GM12891 (cell line): Measurements from ENCODE around the gene LOXHD1.

ENCODE experiments used
- DNase-seq: peaks from one replicate; pipeline ENCODE4 v3.0.0; 2011; ENCODE audit warnings: low spot score; ENCODE audit not compliant: insufficient read length
- FAIRE-seq: peaks from 2 replicates; lab custom pipeline; 2011; peaks lifted over from hg19 to GRCh38; lab: Jason Lieb, UNC
- PAX5 ChIP-seq: IDR thresholded peaks from 2 replicates; pipeline ENCODE4 v1.6.1; 2011; ENCODE audit warnings: low read length, moderate library complexity, mild to moderate bottlenecking; ENCODE audit not compliant: insufficient read depth, severe bottlenecking
- POLR2A ChIP-seq: IDR thresholded peaks from 2 replicates; pipeline ENCODE4 v1.6.1; 2011; ENCODE audit warnings: low read depth, low read length, control low read depth
- POLR2AphosphoS5 ChIP-seq: IDR thresholded peaks from 2 replicates; pipeline ENCODE4 v1.6.1; 2011; ENCODE audit warnings: low read depth, low read length, control low read depth
- POU2F2 ChIP-seq: IDR thresholded peaks from 2 replicates; pipeline ENCODE4 v1.6.1; 2011; ENCODE audit warnings: low read depth, mild to moderate bottlenecking, control low read depth, low read length, moderate library complexity
- SPI1 ChIP-seq: IDR thresholded peaks from 2 replicates; pipeline ENCODE4 v1.6.1; 2011; ENCODE audit warnings: low read depth, low read length, control low read depth
- TAF1 ChIP-seq: IDR thresholded peaks from 2 replicates; pipeline ENCODE4 v1.6.1; 2011; ENCODE audit warnings: low read depth, low read length, control low read depth

The LOXHD1 gene

DNA sequence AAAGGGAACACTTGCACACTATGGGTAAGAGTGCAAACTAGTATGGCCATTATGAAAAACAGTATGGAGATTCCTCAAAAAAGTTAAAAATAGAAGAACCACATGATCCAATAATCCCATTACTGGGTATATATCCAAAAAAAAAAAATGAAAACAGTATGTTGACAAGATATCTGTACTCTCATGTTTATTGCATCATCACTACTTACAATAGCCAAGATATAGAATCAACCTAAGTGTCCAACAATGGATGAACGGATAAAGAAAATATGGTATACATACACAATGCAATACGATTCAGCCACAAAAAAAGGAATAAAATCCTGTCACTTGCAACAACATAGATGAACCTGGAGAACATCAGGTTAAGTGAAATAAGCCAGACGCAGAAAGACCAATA lies 73.3 kb downstream of the LOXHD1 start:
- DNase-seq: no peak
- TF ChIP-seq PAX5 (no peak), POU2F2 (no peak), POLR2A (no peak), POLR2AphosphoS5 (no peak), TAF1 (no peak)
- no peak for FAIRE-seq

DNA sequence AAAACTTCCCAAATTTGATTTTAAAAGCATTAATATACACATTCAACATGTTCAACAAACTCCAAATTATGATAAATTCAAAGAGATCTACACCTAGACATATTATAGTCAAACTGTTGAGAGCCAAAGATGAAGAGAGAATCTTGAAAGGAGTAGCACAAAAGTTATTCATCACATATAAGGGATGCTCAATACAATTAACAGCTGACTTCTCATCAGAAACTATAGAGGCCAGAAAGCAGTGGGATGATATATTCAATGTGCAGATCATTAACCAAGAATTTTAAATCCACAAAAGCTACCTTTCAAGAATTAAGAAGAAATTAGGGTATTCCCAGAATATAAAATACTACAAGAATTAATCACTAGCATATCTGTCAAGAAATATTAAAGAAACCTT lies 75.4 kb downstream of the LOXHD1 start:
- FAIRE-seq: no peak
- TF ChIP-seq POLR2AphosphoS5 (no peak), TAF1 (no peak), POU2F2 (no peak), PAX5 (no peak), SPI1 (no peak)
- no peak for DNase-seq

DNA sequence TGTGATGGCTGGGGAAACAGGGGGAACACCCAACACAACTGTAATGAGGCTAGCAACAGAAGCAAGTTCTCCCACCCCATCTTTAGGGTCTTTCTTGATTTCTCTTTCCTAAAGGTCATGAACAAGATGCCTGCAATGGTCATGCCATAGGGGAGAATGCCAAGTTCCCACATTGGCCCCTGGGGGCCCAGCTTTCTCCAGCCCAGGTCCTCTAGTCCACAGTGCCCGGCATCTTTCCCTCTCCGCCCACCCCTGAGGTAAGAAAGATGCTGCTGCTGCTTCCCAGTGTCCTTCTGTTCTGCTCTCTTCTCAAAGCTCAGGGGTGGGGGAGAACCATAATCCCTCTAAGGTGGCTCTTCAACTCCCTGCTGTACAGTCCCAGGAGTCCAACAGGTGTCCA lies 78.0 kb downstream of the LOXHD1 start:
- FAIRE-seq: no peak
- TF ChIP-seq SPI1 (no peak), PAX5 (no peak), POLR2A (no peak), TAF1 (no peak), POLR2AphosphoS5 (no peak), POU2F2 (no peak)
- DNase-seq: no peak

DNA sequence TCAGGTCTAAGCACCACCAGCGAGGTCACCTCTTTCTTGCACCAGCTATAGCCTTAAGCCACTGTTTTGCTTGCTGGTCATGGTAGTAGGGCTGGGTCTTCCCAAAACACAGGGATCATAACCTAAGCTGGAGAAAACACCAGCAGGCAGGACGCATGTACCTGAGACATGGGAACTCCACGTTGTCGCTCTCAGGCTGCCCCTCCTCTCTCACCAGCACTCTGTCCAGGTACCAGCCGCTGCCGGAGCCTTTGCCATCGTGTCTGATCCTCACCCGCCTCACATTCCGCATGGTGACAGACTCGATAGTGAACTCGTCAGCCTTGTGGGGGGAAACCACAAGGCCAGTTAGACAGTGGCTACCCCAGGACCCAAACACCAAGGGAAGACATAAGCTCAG lies 79.5 kb downstream of the LOXHD1 start:
- no peak for TF ChIP-seq SPI1
- TF ChIP-seq POLR2A: no peak
- no peak for TF ChIP-seq POU2F2
- TF ChIP-seq TAF1: no peak
- no peak for TF ChIP-seq PAX5
- no peak for TF ChIP-seq POLR2AphosphoS5
- FAIRE-seq (no peak), DNase-seq (no peak)

DNA sequence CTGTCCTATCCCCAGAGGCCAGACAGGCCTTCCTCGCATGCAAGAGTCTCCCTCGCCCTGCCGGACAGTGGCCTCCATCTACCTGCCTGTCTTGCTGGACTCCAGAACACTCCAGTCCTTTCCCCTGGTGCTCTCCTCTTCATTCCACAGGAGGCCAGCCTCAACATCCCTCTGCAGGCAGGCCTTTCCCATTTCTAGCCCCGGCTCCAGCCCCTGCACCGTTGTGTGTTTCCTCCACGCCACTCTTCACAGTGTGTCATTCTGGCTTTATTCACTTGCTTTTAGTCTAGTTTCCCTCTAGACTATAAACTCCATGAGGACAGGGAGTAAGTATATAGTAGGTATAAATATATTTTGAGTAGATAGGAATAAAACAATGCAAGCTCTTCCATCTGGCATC lies 81.2 kb downstream of the LOXHD1 start:
- no peak for FAIRE-seq
- no peak for TF ChIP-seq PAX5
- no peak for TF ChIP-seq POLR2AphosphoS5
- no peak for TF ChIP-seq POLR2A
- no peak for TF ChIP-seq SPI1
- TF ChIP-seq POU2F2: no peak
- TF ChIP-seq TAF1: no peak
- no peak for DNase-seq

DNA sequence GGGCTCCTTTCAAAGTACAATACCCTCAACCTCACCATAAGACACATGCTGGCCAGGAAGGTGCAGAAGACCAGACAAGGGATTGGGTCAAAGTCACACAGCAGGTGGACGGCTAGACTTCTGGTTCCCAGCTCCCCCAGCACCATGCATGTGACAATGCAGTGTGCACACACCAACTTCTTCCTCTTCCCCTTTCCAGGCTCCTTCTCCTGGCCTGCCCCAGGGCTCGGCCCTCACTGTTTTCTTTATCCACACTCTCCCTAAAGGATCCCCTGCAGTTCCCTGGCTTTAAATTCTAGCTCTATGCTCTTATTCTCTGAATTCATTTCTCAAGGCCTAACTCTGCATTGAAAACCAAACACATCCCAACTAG lies 82.3 kb downstream of the LOXHD1 start:
- FAIRE-seq (no peak), DNase-seq (no peak)
- TF ChIP-seq SPI1: no peak
- TF ChIP-seq POU2F2: no peak
- TF ChIP-seq POLR2A: no peak
- no peak for TF ChIP-seq TAF1
- no peak for TF ChIP-seq PAX5
- no peak for TF ChIP-seq POLR2AphosphoS5

DNA sequence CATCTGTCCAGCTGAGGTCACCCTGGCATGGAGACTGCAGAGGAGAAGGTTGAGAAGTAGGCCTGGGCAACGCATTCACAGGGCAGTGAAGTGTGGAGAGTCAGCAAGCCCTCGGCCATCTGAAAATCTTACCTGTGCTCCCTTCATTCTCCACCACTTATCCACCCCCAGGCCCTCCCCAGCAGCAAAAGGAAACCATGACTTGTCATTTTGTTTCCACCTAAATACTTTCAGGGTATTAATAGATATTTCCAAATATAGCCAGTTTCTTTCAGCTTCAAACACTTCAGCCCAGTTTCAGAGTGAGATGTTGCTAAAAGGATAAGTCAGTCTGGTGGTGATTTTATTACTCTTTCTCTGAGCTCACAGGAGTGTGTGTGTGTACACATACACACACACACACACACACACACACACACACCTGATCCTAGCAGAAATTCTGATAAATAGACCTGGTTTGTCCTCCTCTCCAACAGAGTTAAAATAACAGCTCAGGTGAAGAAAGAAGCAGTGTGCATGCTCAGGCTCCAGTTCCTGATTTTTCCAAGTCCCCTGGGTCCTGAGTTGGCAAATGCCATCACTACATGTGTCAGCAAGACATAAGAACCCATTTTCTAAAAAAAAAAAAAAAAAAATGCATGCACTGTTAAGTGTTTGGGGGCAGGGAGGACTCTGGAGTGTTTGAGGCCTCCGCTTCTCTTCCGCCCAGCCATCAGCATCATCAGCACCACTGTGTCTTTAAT lies 82.8 kb downstream of the LOXHD1 start:
- FAIRE-seq: no peak
- TF ChIP-seq POU2F2 (no peak), PAX5 (no peak), SPI1 (no peak), TAF1 (no peak), POLR2A (no peak), POLR2AphosphoS5 (no peak)
- DNase-seq: no peak

DNA sequence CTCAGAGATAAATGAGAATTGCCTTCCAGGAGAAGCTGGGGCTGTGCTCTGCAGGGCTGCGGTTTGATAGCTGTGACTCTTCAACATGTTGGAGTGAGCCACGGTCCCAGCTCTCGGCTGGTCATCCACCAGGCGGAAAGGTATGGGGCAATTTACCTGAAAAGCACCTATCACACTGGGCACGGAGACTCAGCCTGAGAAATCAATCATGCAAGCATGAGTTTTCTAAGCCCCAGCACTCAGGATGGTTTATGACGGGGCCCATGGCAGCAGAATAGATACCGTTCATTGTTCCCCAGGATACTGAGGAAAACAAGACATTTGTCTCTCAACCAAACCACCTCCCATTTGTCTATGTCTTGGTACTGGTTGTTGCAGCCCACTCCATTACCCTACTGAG lies 83.9 kb downstream of the LOXHD1 start:
- FAIRE-seq (no peak), DNase-seq (no peak)
- TF ChIP-seq TAF1 (no peak), SPI1 (no peak), POLR2AphosphoS5 (no peak), PAX5 (no peak), POLR2A (no peak), POU2F2 (no peak)

DNA sequence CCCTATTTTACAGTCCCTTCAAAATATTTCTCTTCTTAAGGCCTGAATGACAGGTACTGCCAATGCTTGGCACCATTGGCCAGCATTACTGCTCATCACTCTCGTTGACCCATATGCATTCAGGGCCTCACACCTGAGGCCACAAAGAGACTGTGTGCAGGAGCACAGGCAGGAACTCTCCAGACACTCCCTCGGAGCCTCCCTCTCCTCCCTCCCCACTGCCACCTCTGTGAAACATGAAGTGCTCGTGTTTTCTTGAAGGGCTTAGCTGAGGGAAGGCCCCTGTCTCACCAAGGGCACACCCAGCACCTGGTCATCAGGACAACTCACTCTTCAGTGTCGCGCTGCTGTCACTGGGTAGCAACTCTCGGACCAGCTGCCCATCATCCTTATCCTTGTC lies 85.3 kb downstream of the LOXHD1 start:
- TF ChIP-seq POLR2A (no peak), TAF1 (no peak), POLR2AphosphoS5 (no peak), SPI1 (no peak), PAX5 (no peak), POU2F2 (no peak)
- FAIRE-seq (no peak), DNase-seq (no peak)

DNA sequence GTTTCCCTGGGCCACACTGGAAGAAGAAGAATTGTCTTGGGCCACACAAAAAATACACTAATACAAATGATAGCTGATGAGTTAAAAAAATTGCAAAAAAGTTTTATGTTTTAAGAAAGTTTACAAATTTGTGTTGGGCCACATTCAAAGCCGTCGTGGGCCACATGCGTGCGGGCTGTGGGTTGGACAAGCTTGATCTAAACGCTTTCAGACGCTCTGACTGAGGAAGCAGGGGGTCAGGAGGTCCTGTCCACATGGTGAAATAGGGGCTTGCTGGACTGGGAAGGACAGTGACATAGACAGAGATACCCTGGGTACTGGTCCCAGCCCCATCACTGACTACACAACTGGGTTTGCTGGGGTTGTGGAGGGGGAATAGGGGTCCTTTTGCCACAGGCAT lies 86.4 kb downstream of the LOXHD1 start:
- DNase-seq (no peak), FAIRE-seq (no peak)
- TF ChIP-seq TAF1 (no peak), POU2F2 (no peak), POLR2A (no peak), PAX5 (no peak), POLR2AphosphoS5 (no peak), SPI1 (no peak)

DNA sequence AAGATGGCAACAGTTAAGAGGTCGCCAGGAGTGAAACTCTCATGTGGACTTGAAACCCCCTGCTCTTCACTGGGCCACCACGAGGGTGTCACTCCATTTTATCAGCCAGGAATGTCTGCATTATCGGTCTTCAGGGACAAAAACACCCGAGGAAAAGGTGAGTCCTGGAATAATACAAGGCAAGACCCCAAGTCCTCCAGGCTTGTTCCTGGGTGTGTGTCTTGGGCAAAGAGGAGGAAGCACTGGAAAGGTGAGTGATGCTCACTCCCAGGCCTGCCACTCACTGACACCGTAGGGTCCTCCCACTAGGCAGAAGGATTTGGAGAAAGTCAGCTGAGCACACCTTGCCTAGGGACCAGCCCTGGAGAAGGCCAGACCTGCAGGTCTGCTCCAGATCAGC lies 86.9 kb downstream of the LOXHD1 start:
- DNase-seq: no peak
- no peak for FAIRE-seq
- no peak for TF ChIP-seq POLR2AphosphoS5
- TF ChIP-seq PAX5: no peak
- TF ChIP-seq POLR2A: no peak
- no peak for TF ChIP-seq SPI1
- no peak for TF ChIP-seq TAF1
- no peak for TF ChIP-seq POU2F2
